Activated T-cell treated with anti-CD3 and anti-CD28 coated beads, Interleukin-2, amount 50 U/mL, for 4 hours (primary cell): ENCODE measurements around the gene ADCY1. TPM values are rescaled to one million over a fixed set of nuclear protein-coding genes. Genes with fewer than 3 reads are reported as not detected.
"Not testable (repeated sequence)": the region's sequence is repeated elsewhere in the genome, so short reads cannot be mapped to it uniquely, and the experiment has no call there.

Experiments used
- ATAC-seq, 2 donors: fragments of 200-7000 bp; cut with Tn5 transposase; one replicate each; pipeline ENCODE4 v1.10.0; 2021
- DNase-seq: peaks from one replicate; pipeline ENCODE4 v3.0.0-alpha.2; 2020
- H3K27me3 Mint-ChIP-seq: one replicate; pipeline ENCODE4 v1.8.0; 2021; ENCODE audit warnings: low read depth, mixed read lengths
- H3K36me3 Mint-ChIP-seq: one replicate; pipeline ENCODE4 v1.8.0; 2022; ENCODE audit warnings: mixed read lengths; ENCODE audit not compliant: insufficient read depth
- H3K4me1 Mint-ChIP-seq: one replicate; pipeline ENCODE4 v1.8.0; 2021; ENCODE audit warnings: low read depth, mixed read lengths
- H3K4me3 Mint-ChIP-seq: one replicate; pipeline ENCODE4 v1.8.0; 2021; ENCODE audit warnings: mild to moderate bottlenecking, moderate library complexity, mixed read lengths
- H3K9me3 Mint-ChIP-seq: one replicate; pipeline ENCODE4 v1.8.0; 2021; ENCODE audit warnings: mixed read lengths
- total RNA-seq, 3 donors: library from RNA; stranded (reverse); gene quantifications; one replicate each; pipeline ENCODE4 v1.2.1, GENCODE V29; 2021

ADCY1 gene
- total RNA-seq = under 1 TPM; 0.05 to 0.26 (median 0.20) TPM

DNA sequence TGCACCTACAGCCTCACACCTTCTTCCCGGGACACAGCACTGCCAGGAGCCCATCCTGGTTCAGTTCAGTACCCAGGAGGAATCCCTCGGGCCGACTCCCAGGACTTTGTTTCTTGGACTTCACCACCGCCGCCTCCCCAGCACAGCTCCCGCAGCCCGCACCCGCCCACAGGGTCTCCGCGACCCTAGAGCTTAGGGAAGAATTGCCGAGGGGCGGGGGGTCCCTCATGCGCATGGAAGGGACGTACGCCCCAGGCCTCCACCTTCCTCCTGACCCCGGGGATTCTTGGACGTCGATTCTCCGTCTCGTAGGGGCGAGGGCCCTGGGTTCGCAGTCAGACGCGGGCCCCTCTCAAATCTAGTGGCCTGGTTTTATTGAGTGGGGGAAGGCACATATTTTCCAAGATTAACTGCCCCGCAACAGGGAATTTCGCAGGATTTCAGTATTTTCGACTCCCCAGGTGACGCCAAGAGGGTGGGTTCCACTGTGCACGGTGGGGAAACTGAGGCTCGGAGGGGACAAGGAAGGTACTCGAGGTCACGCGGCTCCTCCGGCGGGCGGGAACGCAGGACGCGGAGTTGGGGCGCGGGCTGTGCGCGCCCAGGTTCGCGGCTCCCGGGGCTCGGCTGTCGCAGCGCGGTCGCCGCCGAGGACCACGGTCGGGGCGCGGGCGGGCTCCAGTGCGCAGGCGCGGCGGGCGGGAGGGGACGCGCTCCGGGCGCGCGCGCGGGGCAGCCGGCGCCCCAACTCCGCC, at the start of gene ADCY1:
ADCY1 (plus strand) TSS at position 708 of the 755 bp plus-strand sequence. CDS start 176 bp downstream, outside the sequence.
- no peaks in the 10 kb centered on the region for H3K9me3 Mint-ChIP-seq
- no peak for DNase-seq

DNA sequence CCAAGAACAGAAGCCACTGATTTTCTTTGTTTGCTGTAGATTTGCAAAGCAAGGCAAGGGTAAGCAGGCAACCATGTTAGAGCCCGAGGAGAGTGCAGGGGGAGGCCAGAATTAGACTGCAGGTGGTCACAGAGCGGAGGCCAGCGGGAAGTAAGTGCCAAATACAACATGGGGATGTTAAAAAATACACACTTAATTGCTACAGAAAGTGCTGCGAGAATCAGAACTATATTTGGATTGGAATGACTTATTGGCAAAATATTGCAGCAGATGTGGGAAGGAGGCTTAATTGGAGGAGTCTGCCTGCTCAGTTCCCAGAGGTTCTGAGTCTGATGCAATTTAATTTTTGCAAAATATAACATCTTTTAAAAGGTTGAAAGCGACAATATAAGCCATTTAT, 49.7 kb upstream of the ADCY1 start:
- DNase-seq (no peak), ATAC-seq (no peak)
- Mint-ChIP-seq H3K36me3 (no peaks in the 10 kb centered on the region), H3K27me3 (no peaks in the 10 kb centered on the region), H3K9me3 (peaks cover 6% of the 10 kb centered on the region), H3K4me3 (no peak overlapping the region), H3K4me1 (no peaks in the 10 kb centered on the region)

More for the DNA sequence above, at the start of gene ADCY1:
- no peaks in the 10 kb centered on the region for H3K36me3 Mint-ChIP-seq
- no peak within 1 kb of the TSS for H3K4me3 Mint-ChIP-seq
- ATAC-seq = peak in 1 of 2 donors; percentile 3
- peaks cover 52% of the 10 kb centered on the region for H3K27me3 Mint-ChIP-seq
- peaks cover 2% of the 10 kb centered on the region for H3K4me1 Mint-ChIP-seq

DNA sequence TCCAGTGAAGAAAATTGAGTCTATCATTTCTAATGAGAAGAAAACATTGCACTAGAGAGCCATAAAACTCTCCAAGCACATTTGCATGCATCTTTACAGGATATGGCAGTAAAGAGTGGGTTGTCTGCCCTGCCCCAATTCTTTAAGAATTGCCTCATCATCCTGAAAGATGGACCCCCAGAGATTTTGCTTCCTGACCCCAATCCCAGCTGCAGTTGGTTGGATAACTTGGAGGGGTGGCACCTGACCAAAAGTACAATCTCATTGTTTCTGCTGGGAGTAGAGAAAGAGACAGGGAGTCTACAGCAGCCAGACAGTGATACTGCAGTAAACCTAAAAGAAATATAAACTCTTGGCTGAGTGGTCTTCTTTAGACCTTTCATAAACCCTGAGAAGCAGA, 49.1 kb upstream of the ADCY1 start:
- no peaks in the 10 kb centered on the region for H3K4me1 Mint-ChIP-seq

DNA sequence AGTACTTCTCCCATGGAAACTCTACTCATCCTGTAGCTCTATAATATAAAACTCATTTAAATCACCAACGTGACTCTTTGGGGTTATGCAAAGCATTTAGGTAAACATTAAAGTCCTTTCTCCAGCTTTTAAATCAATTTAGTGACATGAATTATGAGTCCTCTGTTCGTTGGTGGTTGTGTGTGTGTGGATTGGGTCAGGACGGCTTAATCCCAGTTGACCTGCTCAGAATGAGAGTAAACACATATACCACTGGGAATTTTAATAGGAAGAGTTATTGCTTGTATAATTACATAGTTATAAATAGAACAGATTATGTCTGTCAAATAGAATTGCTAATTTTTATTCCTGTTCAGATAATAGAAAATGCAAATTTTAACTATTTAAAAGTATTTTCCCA, 30.7 kb upstream of the ADCY1 start:
- ATAC-seq = no peak
- no peak for DNase-seq
- no peaks in the 10 kb centered on the region for H3K27me3 Mint-ChIP-seq
- no peaks in the 10 kb centered on the region for H3K4me1 Mint-ChIP-seq
- peaks cover 10% of the 10 kb centered on the region for H3K9me3 Mint-ChIP-seq
- H3K36me3 Mint-ChIP-seq = no peaks in the 10 kb centered on the region
- H3K4me3 Mint-ChIP-seq = no peak overlapping the region

More for the DNA sequence above, 49.1 kb upstream of the ADCY1 start:
- ATAC-seq = no peak
- DNase-seq = no peak
- no peaks in the 10 kb centered on the region for H3K36me3 Mint-ChIP-seq
- peaks cover 4% of the 10 kb centered on the region for H3K9me3 Mint-ChIP-seq
- H3K4me3 Mint-ChIP-seq = no peak overlapping the region
- H3K27me3 Mint-ChIP-seq = no peaks in the 10 kb centered on the region

DNA sequence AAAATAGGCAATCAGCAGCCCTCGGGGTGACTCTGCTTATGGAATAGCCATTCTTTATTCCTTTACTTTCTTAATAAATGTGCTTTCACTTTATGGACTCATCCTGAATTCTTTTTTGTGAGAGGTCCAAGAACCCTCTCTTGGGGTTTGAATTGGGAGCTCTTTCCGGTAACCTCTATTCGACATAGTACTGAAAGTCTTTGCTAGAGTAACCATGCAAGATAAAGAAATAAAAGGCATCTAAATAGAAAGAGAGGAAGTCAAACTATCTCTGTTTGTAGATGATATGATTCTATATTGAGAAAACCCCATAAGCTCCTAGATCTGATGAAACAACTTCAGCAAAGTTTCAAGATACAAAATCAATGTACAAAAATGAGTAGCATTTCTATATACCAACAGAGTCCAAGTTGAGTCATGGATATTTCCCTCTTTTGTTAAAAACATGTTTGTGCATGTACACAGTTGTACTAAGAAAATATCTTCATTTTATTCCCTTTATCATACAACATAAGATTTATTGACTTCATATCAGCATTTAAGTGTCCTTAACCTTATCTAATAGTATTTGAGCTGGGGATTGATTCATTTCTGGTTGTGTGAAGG, 29.0 kb upstream of the ADCY1 start:
- not testable (repeated sequence) for DNase-seq, H3K27me3 Mint-ChIP-seq, H3K9me3 Mint-ChIP-seq, H3K36me3 Mint-ChIP-seq, ATAC-seq, H3K4me1 Mint-ChIP-seq, H3K4me3 Mint-ChIP-seq

DNA sequence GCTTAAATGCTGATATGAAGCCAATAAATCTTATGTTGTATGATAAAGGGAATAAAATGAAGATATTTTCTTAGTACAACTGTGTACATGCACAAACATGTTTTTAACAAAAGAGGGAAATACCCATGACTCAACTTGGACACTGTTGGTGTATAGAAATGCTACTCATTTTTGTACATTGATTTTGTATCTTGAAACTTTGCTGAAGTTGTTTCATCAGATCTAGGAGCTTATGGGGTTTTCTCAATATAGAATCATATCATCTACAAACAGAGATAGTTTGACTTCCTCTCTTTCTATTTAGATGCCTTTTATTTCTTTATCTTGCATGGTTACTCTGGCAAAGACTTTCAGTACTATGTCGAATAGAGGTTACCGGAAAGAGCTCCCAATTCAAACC, 25.3 kb upstream of the ADCY1 start:
- not testable (repeated sequence) for H3K4me3 Mint-ChIP-seq, H3K36me3 Mint-ChIP-seq, H3K4me1 Mint-ChIP-seq, H3K9me3 Mint-ChIP-seq, DNase-seq, H3K27me3 Mint-ChIP-seq
- peak in 1 of 2 donors; percentile 32 for ATAC-seq

DNA sequence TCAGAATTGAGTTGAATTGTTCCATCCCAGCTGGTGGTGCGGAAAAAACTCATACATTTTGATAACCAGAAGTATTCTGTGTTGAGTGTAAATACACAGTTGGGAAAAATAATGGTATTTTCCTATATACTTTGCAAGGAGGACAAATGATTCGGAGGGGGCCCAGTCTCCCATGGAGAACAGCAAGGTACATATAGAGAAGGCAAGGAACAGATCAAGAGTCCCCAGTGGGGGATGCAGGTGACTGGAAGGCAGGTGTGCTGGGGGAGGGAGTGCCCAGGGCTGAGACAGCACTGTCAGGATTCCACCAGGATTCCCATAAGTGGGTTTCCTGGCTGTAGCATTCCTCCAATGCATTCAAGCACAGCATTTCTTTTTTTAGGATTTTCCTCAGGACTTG, 10.8 kb upstream of the ADCY1 start:
- Mint-ChIP-seq H3K4me3 (no peak overlapping the region), H3K9me3 (peaks cover 8% of the 10 kb centered on the region), H3K4me1 (no peaks in the 10 kb centered on the region), H3K27me3 (peaks cover 11% of the 10 kb centered on the region), H3K36me3 (no peaks in the 10 kb centered on the region)
- ATAC-seq = no peak
- DNase-seq = no peak

DNA sequence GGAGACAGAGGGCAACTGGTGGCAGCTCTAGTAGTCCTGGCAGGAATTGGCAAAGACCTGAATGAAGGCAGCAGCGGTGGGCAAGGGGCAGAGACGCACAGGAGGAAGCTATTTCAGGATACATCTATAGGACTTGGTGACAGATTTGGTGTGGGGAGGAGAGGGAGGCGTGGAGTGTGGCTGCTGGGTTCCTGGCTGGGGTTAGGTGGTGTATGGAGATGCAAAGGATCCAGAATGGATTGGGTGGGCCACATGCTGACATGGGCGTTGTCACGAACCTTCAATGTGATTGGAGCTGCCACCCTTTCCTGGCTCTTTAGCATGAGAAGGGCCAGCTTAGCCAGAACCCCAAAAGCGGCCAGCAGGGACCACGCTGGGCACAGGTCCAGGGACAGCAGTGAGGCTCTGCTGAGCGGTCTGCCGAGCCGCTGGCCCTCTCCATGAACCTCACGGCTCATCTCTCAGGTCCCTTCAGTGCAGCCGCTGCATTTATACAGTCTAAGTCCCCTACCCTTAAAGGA, 10.2 kb upstream of the ADCY1 start:
- Mint-ChIP-seq H3K27me3 (peaks cover 13% of the 10 kb centered on the region), H3K4me1 (no peaks in the 10 kb centered on the region), H3K9me3 (peaks cover 8% of the 10 kb centered on the region), H3K36me3 (no peaks in the 10 kb centered on the region), H3K4me3 (no peak overlapping the region)
- ATAC-seq (no peak), DNase-seq (no peak)

DNA sequence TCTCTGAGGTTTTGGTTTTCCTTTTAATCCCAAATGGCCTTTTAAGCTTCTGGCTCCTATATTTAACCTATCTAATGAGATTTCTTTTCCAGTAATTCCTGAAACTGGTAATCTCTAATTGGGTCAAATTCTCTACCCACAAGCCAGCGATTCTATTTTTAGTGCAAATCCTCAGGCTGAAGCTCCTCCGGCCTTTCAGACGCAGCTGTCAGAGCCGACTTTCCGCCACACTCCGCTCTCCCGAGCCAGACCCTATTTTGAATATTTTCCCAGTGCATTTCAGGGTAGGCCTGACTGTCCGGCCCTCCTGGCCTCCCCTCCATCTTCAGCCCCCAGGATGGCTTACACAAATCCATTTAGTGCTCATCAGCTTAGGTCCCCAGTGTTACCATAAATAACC, 9.7 kb upstream of the ADCY1 start:
- Mint-ChIP-seq H3K9me3 (peaks cover 7% of the 10 kb centered on the region), H3K36me3 (no peaks in the 10 kb centered on the region), H3K4me1 (no peaks in the 10 kb centered on the region), H3K4me3 (no peak overlapping the region), H3K27me3 (peaks cover 13% of the 10 kb centered on the region)
- no peak for ATAC-seq
- no peak for DNase-seq

DNA sequence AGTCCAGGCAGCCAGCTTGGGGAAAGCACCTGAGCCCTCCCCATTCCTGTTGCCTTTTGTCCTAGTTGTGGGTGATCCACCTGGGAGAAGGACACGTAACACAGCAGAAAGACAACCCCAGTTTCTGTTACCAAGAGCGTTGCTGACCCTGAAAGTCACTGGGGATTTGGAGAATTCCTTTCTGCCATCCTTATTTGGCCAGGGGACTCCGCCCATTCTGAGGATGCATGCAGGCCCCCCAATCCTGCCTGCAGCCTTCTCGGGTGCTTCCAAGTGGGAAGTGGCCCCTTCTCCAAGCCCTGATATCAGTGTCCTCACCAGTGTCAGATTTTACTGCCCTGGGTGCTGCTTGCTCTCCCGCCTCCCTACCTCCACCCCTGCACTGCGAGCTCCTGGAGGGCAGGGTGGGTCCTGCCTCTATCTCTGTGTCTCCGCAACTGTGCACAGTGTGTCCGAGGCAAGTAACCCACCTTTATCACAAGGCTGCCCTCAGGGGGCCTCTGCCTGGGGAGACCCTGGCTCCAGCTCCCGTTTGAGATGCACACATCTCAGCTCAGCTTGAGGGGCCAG, 9.2 kb upstream of the ADCY1 start:
- no peak for ATAC-seq
- Mint-ChIP-seq H3K36me3 (no peaks in the 10 kb centered on the region), H3K27me3 (peaks cover 12% of the 10 kb centered on the region), H3K9me3 (peaks cover 2% of the 10 kb centered on the region), H3K4me3 (no peak overlapping the region), H3K4me1 (no peaks in the 10 kb centered on the region)
- DNase-seq = no peak

DNA sequence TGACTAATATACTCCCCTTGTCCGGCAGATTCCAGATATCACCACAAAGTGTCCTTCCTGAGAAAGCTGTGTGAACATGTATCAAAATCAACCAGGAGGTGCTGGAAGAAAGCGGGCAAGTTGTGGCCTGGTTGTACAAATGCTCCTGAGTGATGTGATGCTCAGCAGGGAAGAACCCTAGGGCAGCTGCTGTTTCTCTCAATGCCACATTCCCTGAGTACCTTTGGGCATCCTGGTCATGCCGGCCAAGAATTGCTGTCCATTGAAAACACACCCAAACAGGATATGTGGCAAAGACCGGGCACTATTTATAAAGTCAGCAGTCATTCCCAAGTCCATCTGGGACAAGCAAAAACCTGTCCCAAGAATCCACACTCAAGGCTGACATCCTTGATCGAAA, 7.8 kb upstream of the ADCY1 start:
- Mint-ChIP-seq H3K9me3 (no peaks in the 10 kb centered on the region), H3K27me3 (peaks cover 13% of the 10 kb centered on the region), H3K36me3 (no peaks in the 10 kb centered on the region), H3K4me3 (no peak overlapping the region), H3K4me1 (no peaks in the 10 kb centered on the region)
- ATAC-seq = no peak
- no peak for DNase-seq

DNA sequence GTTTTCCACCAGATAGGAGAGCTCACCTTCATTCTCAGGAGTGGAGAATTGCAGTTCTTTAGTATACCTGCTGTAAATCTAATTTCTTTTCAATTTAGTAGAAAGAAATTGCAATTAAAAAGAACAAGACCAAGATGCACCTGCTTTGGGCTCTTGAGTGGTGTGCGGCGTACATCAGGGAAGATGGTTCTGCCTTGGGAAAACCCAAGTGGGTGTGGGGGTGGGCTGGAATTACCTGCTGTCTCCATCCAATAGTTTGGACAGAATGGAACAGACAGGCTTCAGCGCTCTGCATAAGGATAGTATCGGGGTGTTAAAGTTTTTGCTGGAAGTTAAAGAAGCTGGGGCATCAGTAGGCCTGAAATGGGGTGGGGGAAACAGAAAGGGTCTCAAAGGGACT, 7.2 kb upstream of the ADCY1 start:
- Mint-ChIP-seq H3K4me1 (no peaks in the 10 kb centered on the region), H3K27me3 (peaks cover 18% of the 10 kb centered on the region), H3K9me3 (no peaks in the 10 kb centered on the region), H3K36me3 (no peaks in the 10 kb centered on the region), H3K4me3 (no peak overlapping the region)
- no peak for ATAC-seq
- no peak for DNase-seq

DNA sequence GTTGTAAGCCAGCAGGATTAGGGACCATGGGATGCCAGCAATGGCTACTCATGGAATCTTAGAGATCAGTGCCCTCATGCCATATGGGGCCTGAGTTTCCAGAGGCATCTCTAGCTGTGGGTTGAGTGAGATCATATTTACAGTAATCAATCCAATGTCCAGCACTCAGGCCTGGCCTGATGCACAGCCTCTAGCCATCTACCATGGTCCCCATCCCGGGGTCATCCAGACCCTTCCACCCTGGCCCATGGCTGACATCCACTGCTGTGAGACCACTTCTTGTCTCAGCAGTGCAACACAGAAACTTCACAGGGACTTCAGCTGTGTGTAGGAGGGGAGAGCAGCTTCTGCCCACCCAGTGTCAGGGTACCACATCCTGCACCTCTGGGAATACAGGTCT, 6.5 kb upstream of the ADCY1 start:
- no peak for DNase-seq
- Mint-ChIP-seq H3K36me3 (no peaks in the 10 kb centered on the region), H3K9me3 (no peaks in the 10 kb centered on the region), H3K4me1 (no peaks in the 10 kb centered on the region), H3K4me3 (no peak overlapping the region), H3K27me3 (peaks cover 24% of the 10 kb centered on the region)
- no peak for ATAC-seq

DNA sequence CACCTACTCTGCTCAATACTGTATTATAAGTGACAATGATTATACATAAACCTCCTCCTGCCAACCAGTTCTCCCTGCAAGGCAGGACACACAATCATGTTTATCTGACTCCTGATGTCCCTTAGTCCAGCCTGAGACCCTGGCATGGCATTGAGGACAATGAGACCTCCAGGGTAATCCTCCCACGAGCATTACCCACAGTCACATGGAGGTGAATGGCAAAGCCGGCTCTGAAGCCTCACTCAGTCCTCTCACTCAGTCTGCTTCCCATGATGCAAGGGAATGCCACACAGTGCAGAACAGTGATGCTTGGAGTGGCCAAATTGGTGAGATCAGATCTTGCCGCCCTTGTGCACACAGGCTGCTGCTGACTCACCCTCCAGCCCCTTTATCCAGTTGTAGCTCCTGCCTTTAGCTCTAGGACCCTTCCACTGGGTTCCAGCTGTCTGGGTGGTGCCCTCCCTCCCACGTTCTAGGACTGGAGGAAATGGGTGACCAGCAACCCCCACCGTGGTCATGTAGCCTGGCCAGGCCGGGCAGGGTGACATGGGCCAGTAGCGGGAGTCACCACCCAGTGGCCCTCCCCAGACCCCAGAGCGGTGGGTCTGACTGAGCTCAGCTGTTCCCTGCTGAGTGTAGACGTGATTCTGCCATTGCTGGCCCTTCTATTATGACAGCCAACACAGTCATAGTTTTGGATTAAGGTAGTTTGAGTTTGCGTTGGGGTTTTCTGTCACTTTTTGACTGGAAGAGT, 5.5 kb upstream of the ADCY1 start:
- Mint-ChIP-seq H3K9me3 (no peaks in the 10 kb centered on the region), H3K4me3 (no peak overlapping the region), H3K27me3 (peaks cover 34% of the 10 kb centered on the region), H3K36me3 (no peaks in the 10 kb centered on the region), H3K4me1 (peaks cover 2% of the 10 kb centered on the region)
- DNase-seq (no peak), ATAC-seq (no peak)
